HepG2 (cell line): ENCODE results near the gene STK32B. TPM values are rescaled to one million over a fixed set of nuclear protein-coding genes. Genes with fewer than 3 reads are reported as not detected.

Experiments used
- ATAC-seq: fragments of 200-7000 bp; cut with Tn5 transposase; 3 replicates; pipeline ENCODE4 v1.9.1; 2020; ENCODE audit warnings: mild to moderate bottlenecking, moderate library complexity
- BruUV-seq: library from RNA; stranded (reverse); fragments of 400-500 nt; replicated peaks from 2 replicates; lab custom pipeline; 2021; lab: Mats Ljungman, UMichigan
- CTCF ChIA-PET: fragments of 300-600 bp; formaldehyde crosslinking; extraction: SDS; loops from one replicate; lab custom pipeline; 2021; ENCODE audit warnings: low total read pairs, inconsistent platforms, low intra/inter-chr PET ratio; lab: Yijun Ruan, JAX
- POLR2A ChIA-PET: fragments of 350-600 bp; sonication (Branson Sonifier 250); formaldehyde crosslinking; loops from one replicate; lab custom pipeline; 2020; ENCODE audit warnings: antibody characterized with exemption, inconsistent platforms; lab: Yijun Ruan, JAX
- DNase-seq: peaks from one replicate; pipeline ENCODE4 v3.0.0-alpha.2; 2015; ENCODE audit warnings: low spot score
- FAIRE-seq: peaks from 3 replicates; lab custom pipeline; 2011; peaks lifted over from hg19 to GRCh38; lab: Jason Lieb, UNC
- H2AFZ ChIP-seq: one replicate; pipeline ENCODE4 v1.6.1; 2011; ENCODE audit warnings: low read length, inconsistent platforms
- H3K27ac ChIP-seq: fragments of 300-600 bp; 3 replicates; pipeline ENCODE4 v1.8.0; 2011; ENCODE audit warnings: mixed run types, mild to moderate bottlenecking, mixed read lengths, low read length, inconsistent platforms; ENCODE audit not compliant: insufficient read depth; ENCODE audit errors: extremely low read length
- H3K27me3 ChIP-seq, 2 experiments: fragments of 200-600 bp in 1 of 2; 2 replicates in 1 of 2; 3 replicates in 1 of 2; pipeline versions ENCODE4 v1.6.0 to v1.8.0; 2011; ENCODE audit warnings: low read length in 2 of 2, mild to moderate bottlenecking in 2 of 2, moderate library complexity in 2 of 2, inconsistent platforms in 1 of 2; ENCODE audit not compliant: insufficient read depth in 2 of 2, control insufficient read depth in 1 of 2
- H3K36me3 ChIP-seq, 2 experiments: fragments of 200-600 bp in 1 of 2; replicated peaks in 1 of 2; 2 replicates in 1 of 2; 3 replicates in 1 of 2; pipeline versions ENCODE4 v1.5.1 to v1.8.0; 2011; ENCODE audit warnings: low read length in 2 of 2, inconsistent platforms in 1 of 2; ENCODE audit not compliant: insufficient read depth in 2 of 2, control insufficient read depth in 1 of 2
- H3K4me1 ChIP-seq: 2 replicates; pipeline ENCODE4 v1.5.1; 2012; ENCODE audit warnings: low read length, inconsistent platforms; ENCODE audit not compliant: insufficient read depth
- H3K4me2 ChIP-seq: 2 replicates; pipeline ENCODE4 v1.6.0; 2011; ENCODE audit warnings: low read depth, low read length, inconsistent platforms
- H3K4me3 ChIP-seq, 3 experiments: fragments of 200-600 bp in 1 of 3; sonication (generic), shearing (Covaris generic) in 1 of 3; replicated peaks in 1 of 3; 2 replicates each; pipeline ENCODE4 v1.5.1; 2011 to 2016; ENCODE audit warnings: low read length in 3 of 3, inconsistent platforms in 2 of 3, low read depth in 2 of 3, mild to moderate bottlenecking in 2 of 3, control low read depth in 1 of 3, mixed read lengths in 1 of 3; ENCODE audit not compliant: insufficient read depth in 1 of 3
- H3K79me2 ChIP-seq: one replicate; pipeline ENCODE4 v1.6.1; 2011; ENCODE audit warnings: low read length, inconsistent platforms; ENCODE audit not compliant: insufficient read depth
- H3K9ac ChIP-seq: 2 replicates; pipeline ENCODE4 v1.6.0; 2011; ENCODE audit warnings: mild to moderate bottlenecking, low read depth, low read length, inconsistent platforms; ENCODE audit not compliant: insufficient read depth
- H3K9me3 ChIP-seq: 2 replicates; pipeline ENCODE4 v1.5.1; 2012; ENCODE audit warnings: mild to moderate bottlenecking, low read length
- H4K20me1 ChIP-seq: 2 replicates; pipeline ENCODE4 v1.6.0; 2011; ENCODE audit warnings: inconsistent platforms, mild to moderate bottlenecking, low read length, moderate library complexity; ENCODE audit not compliant: insufficient read depth
- ARHGAP35 ChIP-seq: sonication (generic); formaldehyde crosslinking; IDR thresholded peaks from 2 replicates; pipeline ENCODE4 v1.9.0; 2022; ENCODE audit warnings: mild to moderate bottlenecking, inconsistent platforms, moderate library complexity, missing genetic modification reagents, borderline replicate concordance
- CEBPG ChIP-seq: IDR thresholded peaks from 2 replicates; pipeline ENCODE4 v1.6.1; 2016
- FOSL1 ChIP-seq: sonication (generic); formaldehyde crosslinking; IDR thresholded peaks from 2 replicates; pipeline ENCODE4 v1.9.0; 2021; ENCODE audit warnings: missing genetic modification reagents, borderline replicate concordance
- HBP1 ChIP-seq: IDR thresholded peaks from 2 replicates; pipeline ENCODE4 v1.6.1; 2016; ENCODE audit warnings: low read depth, control low read depth
- KLF13 ChIP-seq: sonication (generic); formaldehyde crosslinking; IDR thresholded peaks from 2 replicates; pipeline ENCODE4 v1.4.0; 2020; ENCODE audit warnings: mild to moderate bottlenecking, missing genetic modification reagents
- MAF1 ChIP-seq: sonication (generic); formaldehyde crosslinking; IDR thresholded peaks from 2 replicates; pipeline ENCODE4 v1.5.0; 2020; ENCODE audit warnings: missing genetic modification reagents, borderline replicate concordance
- MATR3 ChIP-seq: sonication (generic); formaldehyde crosslinking; IDR thresholded peaks from 2 replicates; pipeline ENCODE4 v1.4.0; 2020; ENCODE audit warnings: missing genetic modification reagents
- MED8 ChIP-seq: sonication (generic); formaldehyde crosslinking; IDR thresholded peaks from 2 replicates; pipeline ENCODE4 v1.8.1; 2023; ENCODE audit warnings: mild to moderate bottlenecking, missing genetic modification reagents; ENCODE audit not compliant: insufficient replicate concordance
- MEIS2 ChIP-seq: sonication (generic); formaldehyde crosslinking; IDR thresholded peaks from 2 replicates; pipeline ENCODE4 v1.9.0; 2021; ENCODE audit warnings: mild to moderate bottlenecking, missing genetic modification reagents
- NAIF1 ChIP-seq: sonication (generic); formaldehyde crosslinking; IDR thresholded peaks from 2 replicates; pipeline ENCODE4 v1.5.0; 2020; ENCODE audit warnings: mild to moderate bottlenecking, missing genetic modification reagents, borderline replicate concordance
- NFYB ChIP-seq: sonication (generic); formaldehyde crosslinking; IDR thresholded peaks from 2 replicates; pipeline ENCODE4 v1.4.0; 2020; ENCODE audit warnings: missing genetic modification reagents
- PRDM15 ChIP-seq: sonication (generic); formaldehyde crosslinking; IDR thresholded peaks from 2 replicates; pipeline ENCODE4 v1.4.0; 2020; ENCODE audit warnings: missing genetic modification reagents
- STAT6 ChIP-seq: sonication (generic); formaldehyde crosslinking; IDR thresholded peaks from 2 replicates; pipeline ENCODE4 v1.4.0; 2020; ENCODE audit warnings: missing genetic modification reagents, mild to moderate bottlenecking, borderline replicate concordance
- TFDP1 ChIP-seq: IDR thresholded peaks from 2 replicates; pipeline ENCODE4 v1.6.1; 2016; ENCODE audit warnings: missing compliant biosample characterization, missing genetic modification reagents, borderline replicate concordance
- WIZ ChIP-seq: sonication (generic); formaldehyde crosslinking; IDR thresholded peaks from 2 replicates; pipeline ENCODE4 v1.5.1; 2020; ENCODE audit warnings: mild to moderate bottlenecking, missing genetic modification reagents
- WGBS: methylation state at CpG from one replicate; pipeline ENCODE4 v1.1.6; 2017; ENCODE audit warnings: low lambda C conversion rate; 5-methylcytosine and 5-hydroxymethylcytosine counted together
- in situ Hi-C: cut with HindIII; loops from 2 replicates; pipeline ENCODE4 v1.10.0; 2017; ENCODE audit warnings: low pct_unique_long_range_greater_than_20kb; ENCODE audit not compliant: extremely low pct_ligation_motif_present
- intact Hi-C: fragments of 100-400 bp; cut with micrococcal nuclease; formaldehyde crosslinking; loops from one replicate; pipeline ENCODE4 v1.10.0; 2022; ENCODE audit not compliant: unreplicated experiment
- polyA plus RNA-seq, 8 experiments: library from polyadenylated mRNA; depleted of rRNA in 3 of 8; stranded (reverse) in 7 of 8; unstranded in 1 of 8; fragments of >200 nt; fragmentation: Illumina TruSeq in 4 of 8; extraction: Trizol in 4 of 8; gene quantifications; 2 replicates each; pipeline versions ENCODE4 v1.2.1 to v1.2.3, GENCODE V29; 2011 to 2016; ENCODE audit warnings: low read depth in 4 of 8, missing spikeins in 1 of 8, mixed read lengths in 1 of 8; ENCODE audit not compliant: insufficient read depth in 1 of 8
- total RNA-seq, 5 experiments: library from RNA; depleted of rRNA; stranded (reverse); fragments of >200 nt; fragmentation: Illumina TruSeq; extraction: Trizol; gene quantifications; 2 replicates each; pipeline ENCODE4 v1.2.3, GENCODE V29; 2016; ENCODE audit warnings: low read depth in 1 of 5

The STK32B gene
- total and polyA plus RNA-seq, 2 of the 13 experiments (the other 11 are each of a cell fraction or from before 2014, with no cell fraction given) = not detected

GRCh38 chr4:5447755-5448154 lies 396.5 kb downstream of the STK32B start (continued):
- TF ChIP-seq CEBPG (CRISPR knock-in tag) (no peak), NAIF1 (CRISPR knock-in tag) (no peak), MEIS2 (CRISPR knock-in tag) (no peak), MAF1 (CRISPR knock-in tag) (no peak), HBP1 (CRISPR knock-in tag) (no peak)

GRCh38 chr4:5448221-5448620 lies 396.9 kb downstream of the STK32B start:
- no peak overlapping the region for H2AFZ ChIP-seq
- POLR2A ChIA-PET = no interaction called here
- H3K4me3 ChIP-seq = no peak overlapping the region
- no TSS peak for BruUV-seq
- no peaks in the 10 kb centered on the region for H3K79me2 ChIP-seq
- ATAC-seq (no peak), DNase-seq (no peak), FAIRE-seq (no peak)
- H3K9me3 ChIP-seq = no peaks in the 10 kb centered on the region
- in situ Hi-C loops = no loop called here
- H3K4me2 ChIP-seq = no peak overlapping the region
- WGBS = 25% methylated on average over 10 of the region's 10 CpGs
- CTCF ChIA-PET = no interaction called here
- peaks cover 0 to 9% of the 10 kb centered on the region in 2 experiments; a peak in 2 of 5 replicates for H3K27me3 ChIP-seq
- no peaks in the 10 kb centered on the region for H4K20me1 ChIP-seq
- intact Hi-C loops = no loop called here
- no peak overlapping the region for H3K27ac ChIP-seq
- no peaks in the 10 kb centered on the region for H3K4me1 ChIP-seq
- H3K9ac ChIP-seq = no peak overlapping the region
- H3K36me3 ChIP-seq = no peaks in the 10 kb centered on the region
- TF ChIP-seq TFDP1 (CRISPR knock-in tag) = no peak
- TF ChIP-seq WIZ (CRISPR knock-in tag) = no peak
- TF ChIP-seq ARHGAP35 (CRISPR knock-in tag) = no peak
- no peak for TF ChIP-seq PRDM15
- TF ChIP-seq FOSL1 = no peak
- no peak for TF ChIP-seq MEIS2 (CRISPR knock-in tag)
- TF ChIP-seq MATR3 (CRISPR knock-in tag) = no peak
- TF ChIP-seq MED8 (CRISPR knock-in tag) = no peak
- no peak for TF ChIP-seq STAT6 (CRISPR knock-in tag)
- no peak for TF ChIP-seq NFYB (CRISPR knock-in tag)
- no peak for TF ChIP-seq KLF13
